NCI-H82 treated with DMSO at 0.1 percent for 48 hours (cell line): ENCODE measurements around the gene SIL1.
"Not testable (repeated sequence)": the region's sequence is repeated elsewhere in the genome, so short reads cannot be mapped to it uniquely, and the experiment has no call there.

ENCODE experiments used
- DNase-seq: peaks from one replicate; lab custom pipeline; 2025; ENCODE audit not compliant: unreplicated experiment; lab: John Stamatoyannopoulos, UW

SIL1 gene

GRCh38 chr5:139076111-139076510 is 122.1 kb downstream of the SIL1 start:
- DNase-seq = no peak

GRCh38 chr5:139075066-139076050 is 122.8 kb downstream of the SIL1 start:
- no peak for DNase-seq

- DNase-seq = not testable (repeated sequence)
Observed at GRCh38 chr5:139073956-139074355, 124.2 kb downstream of the SIL1 start.

DNA sequence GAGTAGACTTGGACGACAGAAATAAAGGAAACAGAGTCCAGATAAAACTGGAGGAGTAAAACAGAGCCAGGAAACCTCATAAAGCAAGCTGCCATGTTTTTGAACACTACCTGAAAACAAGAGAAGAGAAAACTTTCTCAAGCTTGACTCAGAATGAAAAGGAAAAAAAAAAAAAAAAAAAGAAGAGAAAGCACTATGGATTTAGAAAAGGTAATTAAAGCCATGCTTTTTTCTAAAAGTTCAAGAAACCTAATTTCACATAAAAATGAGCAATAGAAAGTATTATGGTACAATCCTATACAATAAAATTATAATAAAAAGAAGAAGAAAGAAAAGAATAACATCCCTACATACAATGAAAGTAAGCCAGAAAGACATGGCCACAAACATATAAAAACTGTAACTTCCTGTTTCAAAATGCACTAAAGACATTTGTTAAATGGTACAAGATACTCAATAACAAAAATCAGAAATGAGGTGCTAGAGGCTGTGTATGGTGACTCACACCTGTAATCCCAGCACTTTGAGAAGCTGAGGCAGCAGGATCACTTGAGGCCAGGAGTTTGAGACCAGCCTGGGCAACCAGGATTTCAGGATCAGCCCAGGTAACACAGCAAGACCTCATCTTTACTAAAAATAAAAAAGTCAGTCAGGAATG is 129.5 kb downstream of the SIL1 start:
- no peak for DNase-seq

DNA sequence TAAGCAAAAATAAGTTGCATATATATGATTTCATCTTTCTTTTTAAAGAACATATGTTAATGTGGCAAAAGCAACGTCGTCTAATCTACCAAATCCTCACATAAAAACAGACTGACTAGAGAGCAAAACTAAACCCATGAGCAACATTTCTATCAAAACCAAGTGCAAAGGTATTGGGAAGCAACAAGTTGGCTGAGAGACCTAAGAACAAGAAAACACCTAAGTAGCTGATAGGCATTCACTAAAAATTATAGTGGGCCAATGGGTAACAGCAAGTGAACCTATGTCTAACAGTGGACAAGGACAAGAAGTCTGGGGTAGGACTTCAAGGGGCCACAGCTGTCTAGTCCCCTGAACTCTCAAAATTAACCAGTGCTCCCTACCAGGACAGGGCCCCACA is 130.1 kb downstream of the SIL1 start:
- DNase-seq = no peak

DNA sequence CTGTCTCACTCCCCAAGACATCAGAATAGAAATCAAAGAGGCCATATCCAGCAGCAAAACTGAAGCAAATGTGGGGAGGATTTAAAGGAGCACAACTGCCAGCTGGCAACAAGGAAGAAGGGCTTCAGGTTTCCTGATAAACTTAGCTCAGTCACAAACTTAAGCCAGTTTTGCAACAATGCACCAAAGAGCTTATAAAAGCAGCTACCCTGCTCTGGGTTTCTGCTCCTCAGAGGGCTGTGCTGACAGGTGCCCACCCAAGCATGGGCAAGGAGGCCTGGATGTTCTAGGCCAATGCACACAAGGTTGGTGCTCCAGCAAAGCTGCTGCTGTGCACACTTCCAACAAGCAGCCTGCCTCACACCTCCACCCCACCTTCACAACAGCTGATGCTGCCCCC is 132.9 kb downstream of the SIL1 start:
- DNase-seq = no peak

- DNase-seq = no peak
Observed at GRCh38 chr5:139064613-139065012, 133.6 kb downstream of the SIL1 start.

- DNase-seq = no peak
Observed at GRCh38 chr5:139063664-139064054, 134.5 kb downstream of the SIL1 start.

- no peak for DNase-seq
Observed at GRCh38 chr5:139062910-139063663, 135.1 kb downstream of the SIL1 start.

DNA sequence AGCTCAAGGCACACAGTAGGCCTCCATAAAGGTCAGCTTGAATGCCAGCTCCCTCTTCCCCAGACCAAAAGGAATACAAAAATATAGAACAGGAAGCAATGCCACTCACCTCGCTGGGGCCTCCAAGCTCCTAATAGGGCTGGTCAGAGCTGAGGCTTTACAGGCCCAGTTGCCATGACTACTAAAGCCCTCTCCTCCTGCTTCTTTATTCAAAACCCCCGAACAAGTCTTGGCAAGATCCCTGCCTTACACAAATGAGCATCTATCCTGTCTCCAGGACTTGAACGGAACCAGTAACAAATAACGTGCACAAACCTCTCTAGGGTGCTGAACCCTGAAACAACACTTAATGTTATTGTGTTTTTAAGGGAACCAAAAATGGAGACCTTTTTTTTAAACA is 136.3 kb downstream of the SIL1 start:
- no peak for DNase-seq

GRCh38 chr5:139061274-139061673 is 136.9 kb downstream of the SIL1 start:
- DNase-seq = no peak

DNA sequence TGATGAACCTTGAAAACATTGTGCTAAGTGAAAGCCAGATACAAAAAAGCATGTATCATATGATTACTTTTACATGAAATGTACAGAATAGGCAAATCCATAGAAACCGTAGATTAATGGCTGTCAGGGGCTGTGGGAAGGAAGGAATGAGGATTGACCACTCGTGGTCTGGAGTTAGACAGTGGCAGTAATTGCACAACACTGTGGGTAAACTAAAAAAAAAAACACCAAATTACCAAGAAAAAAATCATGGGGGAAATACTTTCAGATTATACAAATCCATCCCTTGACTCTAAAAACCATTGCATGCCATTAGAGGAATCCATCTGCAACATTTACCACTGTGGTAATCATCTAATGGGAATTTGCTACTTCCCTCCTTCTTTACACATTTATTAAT is 140.0 kb downstream of the SIL1 start:
- no peak for DNase-seq

- DNase-seq = not testable (repeated sequence)
Observed at GRCh38 chr5:139057045-139057939, 140.9 kb downstream of the SIL1 start.

GRCh38 chr5:139052975-139053374 is 145.2 kb downstream of the SIL1 start:
- no peak for DNase-seq

DNA sequence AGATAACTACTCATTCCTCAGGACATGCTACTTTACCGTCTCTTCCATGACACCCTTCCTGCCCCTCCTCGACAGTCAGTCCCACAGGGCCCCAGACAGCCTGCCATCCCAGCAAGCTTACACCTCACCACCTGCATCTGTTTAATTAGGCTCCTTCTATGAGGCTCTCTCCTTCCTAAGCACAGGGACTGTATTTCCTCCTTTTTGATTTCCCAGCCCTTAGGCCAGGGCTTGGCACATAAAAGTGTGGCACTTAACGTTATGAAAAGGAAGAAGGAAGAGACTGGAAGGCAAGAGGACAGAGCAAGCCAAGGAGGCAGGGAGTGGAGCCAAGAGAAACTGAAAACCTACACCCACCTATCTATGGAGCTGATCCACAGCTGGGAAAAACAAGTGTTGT is 146.8 kb downstream of the SIL1 start:
- no peak for DNase-seq

DNA sequence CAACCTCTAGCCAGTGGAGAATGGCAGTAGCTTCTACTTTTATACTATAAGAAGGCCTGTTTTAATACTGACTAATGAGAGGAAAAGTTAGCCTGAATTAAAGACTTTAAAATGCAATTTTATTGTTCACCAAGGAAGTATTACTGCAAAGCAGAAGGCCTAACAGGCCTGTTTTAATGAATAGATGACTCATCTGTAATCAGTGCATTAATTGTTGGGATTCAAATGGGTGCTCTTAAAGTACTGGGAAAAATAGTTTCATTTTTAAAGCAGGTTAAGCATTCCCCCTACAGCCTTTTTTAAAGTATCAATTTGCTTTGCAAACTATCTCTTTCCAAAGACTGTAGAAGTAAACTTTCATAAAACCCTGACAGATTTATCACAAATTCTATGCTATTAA is 147.7 kb downstream of the SIL1 start:
- no peak for DNase-seq

DNA sequence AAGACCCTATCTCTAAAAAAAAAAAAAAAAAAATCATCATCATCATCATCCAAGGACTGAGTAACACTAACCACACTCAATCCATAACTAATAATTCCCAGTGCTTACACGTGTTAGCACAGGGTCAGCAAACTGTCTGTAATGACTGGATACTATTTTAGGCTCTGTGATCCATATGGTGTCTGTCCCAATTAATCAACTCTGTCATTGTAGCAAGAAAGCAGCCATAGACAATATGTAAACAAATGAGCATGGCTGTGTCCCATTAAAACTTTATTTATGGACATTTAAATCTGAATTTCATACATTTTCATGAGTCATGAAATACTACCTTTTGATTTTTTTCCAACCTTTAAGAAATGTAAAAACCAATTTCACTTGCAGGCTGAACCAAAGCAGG is 148.4 kb downstream of the SIL1 start:
- DNase-seq = no peak

DNA sequence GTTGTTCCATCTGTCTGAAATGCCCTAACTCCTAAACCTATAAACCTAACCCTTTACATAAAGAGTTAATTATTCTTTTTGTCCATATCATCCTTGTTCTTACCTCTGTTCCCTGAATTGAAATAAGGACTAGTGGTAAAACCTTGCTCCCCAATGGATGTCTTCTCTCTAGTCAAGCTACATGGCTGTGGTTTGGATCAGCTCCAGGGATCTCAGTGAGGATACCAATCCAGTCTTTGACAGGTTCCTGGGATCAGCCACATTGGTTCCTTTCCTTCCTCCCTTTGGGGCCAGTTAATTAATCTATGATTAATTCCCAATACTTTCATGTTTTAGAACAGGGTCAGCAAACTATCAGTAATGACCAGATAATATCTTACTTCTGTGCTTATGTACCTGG is 151.6 kb downstream of the SIL1 start:
- DNase-seq = no peak

DNA sequence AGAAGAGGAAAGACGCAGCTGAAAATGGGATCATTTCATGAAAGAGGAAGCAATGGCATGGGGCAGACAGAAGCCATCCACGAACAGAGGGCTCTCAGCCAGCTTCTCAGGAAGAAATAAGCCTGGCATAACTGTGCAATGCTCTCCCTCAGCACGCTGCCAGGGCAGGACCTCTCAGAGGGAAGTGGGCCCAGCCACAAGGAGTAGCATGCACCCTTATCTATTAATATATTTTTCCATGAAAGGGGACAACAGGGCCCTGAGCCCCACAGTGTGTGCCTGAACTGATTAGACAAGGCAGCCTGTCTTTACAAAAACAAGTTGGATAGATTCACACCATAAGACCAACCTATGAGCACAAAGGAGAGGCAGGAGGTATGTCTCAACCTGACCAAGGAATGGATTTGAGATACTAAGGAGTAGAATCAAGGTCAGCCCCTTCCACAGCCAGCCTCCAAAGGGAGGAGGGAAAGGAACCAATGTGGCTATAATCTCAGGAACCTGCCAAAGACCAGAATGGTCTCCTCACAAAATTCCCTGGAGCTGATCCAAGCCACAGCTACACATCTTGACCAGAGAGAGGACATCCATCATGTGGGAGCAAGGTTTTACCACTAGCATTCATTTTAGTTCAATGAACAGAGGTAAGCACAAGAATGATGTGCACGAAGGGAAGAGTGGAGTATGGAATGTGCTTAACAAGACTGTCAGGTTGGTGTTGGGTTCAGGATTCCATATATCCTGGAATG is 154.8 kb downstream of the SIL1 start:
- no peak for DNase-seq

DNA sequence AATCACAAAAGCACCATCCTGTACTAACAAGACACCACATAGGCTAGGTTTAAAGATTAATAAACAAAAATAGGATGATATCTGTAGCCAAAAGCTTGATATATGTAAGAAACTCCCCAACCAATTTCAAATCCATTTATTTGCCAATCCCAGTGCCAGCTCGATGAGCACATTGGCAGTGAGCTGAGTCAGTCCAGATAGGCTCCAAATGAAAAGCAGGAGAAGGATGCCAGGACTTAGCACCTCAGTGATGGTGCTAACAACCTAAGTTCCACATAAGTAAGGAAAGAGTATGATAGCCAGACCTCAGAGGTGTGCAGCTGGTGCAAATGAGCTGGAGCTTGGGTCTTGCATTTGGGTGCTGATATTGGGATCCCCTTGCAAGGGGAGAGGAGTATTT is 158.1 kb downstream of the SIL1 start:
- DNase-seq = no peak
